ENCODE data around the gene TMEM192. TPM values are rescaled to one million over a fixed set of nuclear protein-coding genes. Genes with fewer than 3 reads are reported as not detected.
"Not testable (repeated sequence)": the region's sequence is repeated elsewhere in the genome, so short reads cannot be mapped to it uniquely, and the experiment has no call there.

The TMEM192 gene
- total RNA-seq, 1 donor from 2014 or later, result 10.6 TPM

- intact Hi-C loops (cut with DNase I), result loop anchor here (10.0 kb wide), 1 partner anchor 312 kb away; no protein-coding TSS in a partner anchor
Measured at GRCh38 chr4:165096776-165097175, 15.9 kb downstream of the TMEM192 start.

GRCh38 chr4:165095291-165095690 lies 17.4 kb downstream of the TMEM192 start:
- intact Hi-C loops (cut with DNase I), result loop anchor here (10.0 kb wide), 1 partner anchor 310 kb away; no protein-coding TSS in a partner anchor
- DNase-seq (ENCODE audit: low spot score), result no peak

More at GRCh38 chr4:165096776-165097175, 15.9 kb downstream of the TMEM192 start:
- DNase-seq (ENCODE audit: low spot score), result no peak

- DNase-seq (ENCODE audit: low spot score), result no peak
- intact Hi-C loops (cut with DNase I), result loop anchor here (10.0 kb wide), 1 partner anchor 310 kb away; no protein-coding TSS in a partner anchor
Measured at GRCh38 chr4:165094873-165095272, 17.8 kb downstream of the TMEM192 start.

- intact Hi-C loops (cut with DNase I), result loop anchor here (10.0 kb wide), 1 partner anchor 307 kb away; no protein-coding TSS in a partner anchor
- not testable (repeated sequence) for DNase-seq (ENCODE audit: low spot score)
Measured at GRCh38 chr4:165092187-165092586, 20.5 kb downstream of the TMEM192 start.

GRCh38 chr4:165088366-165088765 lies 24.3 kb downstream of the TMEM192 start:
- intact Hi-C loops (cut with DNase I), result no loop called here
- DNase-seq (ENCODE audit: low spot score), result no peak

- no peak for DNase-seq (ENCODE audit: low spot score)
- intact Hi-C loops (cut with DNase I), result no loop called here
Measured at GRCh38 chr4:165085946-165086345, 26.7 kb downstream of the TMEM192 start.

GRCh38 chr4:165084787-165085186 lies 27.9 kb downstream of the TMEM192 start:
- DNase-seq (ENCODE audit: low spot score); intact Hi-C loops (cut with DNase I): not testable (repeated sequence)

GRCh38 chr4:165079476-165079875 lies 33.2 kb downstream of the TMEM192 start:
- intact Hi-C loops (cut with DNase I), result no loop called here
- DNase-seq (ENCODE audit: low spot score), result no peak

GRCh38 chr4:165077034-165077578 lies 35.6 kb downstream of the TMEM192 start:
- intact Hi-C loops (cut with DNase I), result no loop called here
- no peak for DNase-seq (ENCODE audit: low spot score)

GRCh38 chr4:165073346-165073745 lies 39.3 kb downstream of the TMEM192 start:
- DNase-seq (ENCODE audit: low spot score); intact Hi-C loops (cut with DNase I): not testable (repeated sequence)

GRCh38 chr4:165070560-165070959 lies 42.1 kb downstream of the TMEM192 start:
- intact Hi-C loops (cut with DNase I), result no loop called here
- no peak for DNase-seq (ENCODE audit: low spot score)

- no peak for DNase-seq (ENCODE audit: low spot score)
- intact Hi-C loops (cut with DNase I), result no loop called here
Measured at GRCh38 chr4:165060938-165061337, 51.7 kb downstream of the TMEM192 start.

GRCh38 chr4:165059386-165059785 lies 53.3 kb downstream of the TMEM192 start:
- DNase-seq (ENCODE audit: low spot score), result no peak
- intact Hi-C loops (cut with DNase I), result no loop called here

- intact Hi-C loops (cut with DNase I), result no loop called here
- DNase-seq (ENCODE audit: low spot score), result no peak
Measured at GRCh38 chr4:165058666-165059065, 54.0 kb downstream of the TMEM192 start.

GRCh38 chr4:165055601-165056000 lies 57.1 kb downstream of the TMEM192 start:
- intact Hi-C loops (cut with DNase I), result no loop called here
- DNase-seq (ENCODE audit: low spot score), result no peak

- intact Hi-C loops (cut with DNase I), result no loop called here
- DNase-seq (ENCODE audit: low spot score), result no peak
Measured at GRCh38 chr4:165053645-165054044, 59.0 kb downstream of the TMEM192 start, which contains the start of gene TRIM75. Gene TRIM75, plus strand, starts transcription at chr4:165053866. Its CDS starts 5,282 bp downstream, at chr4:165059148.

- intact Hi-C loops (cut with DNase I), result no loop called here
- no peak for DNase-seq (ENCODE audit: low spot score)
Measured at GRCh38 chr4:165052627-165053026, 60.0 kb downstream of the TMEM192 start.

- no peak for DNase-seq (ENCODE audit: low spot score)
- intact Hi-C loops (cut with DNase I), result no loop called here
Measured at GRCh38 chr4:165048170-165048569, 64.5 kb downstream of the TMEM192 start.

- intact Hi-C loops (cut with DNase I), result no loop called here
- no peak for DNase-seq (ENCODE audit: low spot score)
Measured at GRCh38 chr4:165031436-165032211, 81.0 kb downstream of the TMEM192 start, which contains the start of gene TRIM60. Gene TRIM60, plus strand, starts transcription at chr4:165031999. Its CDS starts 8,074 bp downstream, at chr4:165040073.

- intact Hi-C loops (cut with DNase I), result no loop called here
Measured at GRCh38 chr4:165027762-165028402, 84.8 kb downstream of the TMEM192 start.

More at GRCh38 chr4:165027762-165028402, 84.8 kb downstream of the TMEM192 start:
- DNase-seq (ENCODE audit: low spot score), result no peak
